ENCODE measurements around the gene LRAT. TPM values are rescaled to one million over a fixed set of nuclear protein-coding genes. Genes with fewer than 3 reads are reported as not detected.

The LRAT gene
- total RNA-seq, 1 experiment from 2014 or later = 20.4 TPM

DNA sequence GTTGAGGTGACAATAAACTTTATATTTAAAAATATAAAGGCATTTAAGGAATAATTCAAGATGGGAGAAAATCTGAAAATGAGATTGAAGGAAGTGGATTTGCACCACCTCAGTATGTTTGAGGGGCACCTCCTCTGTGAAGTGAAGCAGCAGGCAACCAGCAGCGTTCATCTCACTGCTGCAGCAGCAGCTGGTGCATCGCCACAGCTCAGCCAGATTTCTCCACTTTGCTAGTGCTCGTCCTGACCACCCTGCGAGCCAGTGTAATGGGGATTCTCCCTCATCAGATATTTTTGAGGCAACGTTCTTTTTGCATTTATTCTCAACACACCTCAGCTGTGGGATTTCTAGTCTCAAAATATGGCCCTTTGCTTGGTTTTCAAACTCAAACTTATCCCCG lies 13.9 kb downstream of the LRAT start:
- Histone ChIP-seq H3K27me3 (ENCODE audit: insufficient read depth, low read length) (no peaks in the 10 kb centered on the region), H3K4ac (ENCODE audit: low read depth, low read length) (no peak overlapping the region), H2AFZ (ENCODE audit: low read length) (no peak overlapping the region), H3T11ph (ENCODE audit: low read length) (no peak overlapping the region), H3K79me1 (ENCODE audit: insufficient read depth, low read depth, low read length, poor library complexity, severe bottlenecking) (no peaks in the 10 kb centered on the region), H2AK5ac (ENCODE audit: insufficient read length, low read length) (no peak overlapping the region), H3K23ac (ENCODE audit: insufficient read length, low read depth, low read length) (no peak overlapping the region), H3K27ac (ENCODE audit: insufficient read length, low read depth, low read length) (no peak overlapping the region), H4K8ac (replicated peaks; ENCODE audit: insufficient read length, low read depth, low read length) (no peak overlapping the region), H3K4me1 (ENCODE audit: insufficient read depth, low read length) (no peaks in the 10 kb centered on the region), H2BK5ac (ENCODE audit: insufficient read length, low read length) (no peak overlapping the region), H2BK15ac (ENCODE audit: low read depth, low read length) (no peak overlapping the region), H3K18ac (ENCODE audit: insufficient read length, low read depth, low read length) (no peak overlapping the region), H3K9ac (ENCODE audit: extremely low read depth, insufficient read length, low read length) (no peak overlapping the region), H3K23me2 (ENCODE audit: insufficient read length, low read depth, low read length, poor library complexity, severe bottlenecking) (no peaks in the 10 kb centered on the region), H3K79me2 (ENCODE audit: insufficient read depth, low read length) (no peaks in the 10 kb centered on the region), H4K91ac (ENCODE audit: insufficient read length, low read depth, low read length) (no peak overlapping the region), H3K14ac (ENCODE audit: insufficient read depth, low read length) (0 out of 2 replicates have a peak overlapping the region, but pooled peaks have one; percentile 26), H2BK20ac (ENCODE audit: low read depth, low read length, poor library complexity, severe bottlenecking) (no peak overlapping the region), H4K20me1 (ENCODE audit: control insufficient read depth, insufficient read depth, insufficient read length) (no peaks in the 10 kb centered on the region), H3K4me2 (ENCODE audit: insufficient read depth, insufficient read length, low read length) (no peak overlapping the region), H4K5ac (ENCODE audit: insufficient read length, low read depth, low read length) (no peak overlapping the region), H2BK12ac (ENCODE audit: insufficient read length, low read depth, low read length) (no peak overlapping the region), H2BK120ac (ENCODE audit: low read depth, low read length, poor library complexity, severe bottlenecking) (no peak overlapping the region), H3K56ac (ENCODE audit: insufficient read length, low read depth, low read length) (no peak overlapping the region), H3K9me3 (ENCODE audit: control insufficient read depth, low read depth, low read length) (no peaks in the 10 kb centered on the region)
- Mint-ChIP-seq H3K4me3 (no peak overlapping the region), H3K36me3 (ENCODE audit: insufficient read depth in 1 of 3, low read depth in 3 of 3) (no peaks in the 10 kb centered on the region; a peak in 2 of 7 replicates), H3K27ac (no peak overlapping the region), H3K9me3 (no peaks in the 10 kb centered on the region), H3K27me3 (ENCODE audit: low read depth) (no peaks in the 10 kb centered on the region; the same call in none of the 2 replicates), H3K4me1 (peaks cover 0 to 6% of the 10 kb centered on the region in 2 experiments; a peak in 1 of 4 replicates)
- DNase-seq = no peak
- TF ChIP-seq CTCF (conservative IDR thresholded peaks at IDR 0.05) = no peak
- WGBS (ENCODE audit: extremely low coverage, insufficient read length, low lambda C conversion rate) = no CpG with 5 or more reads among the region's 6 CpGs
